NCI-H187 treated with DMSO at 0.1 percent for 48 hours (cell line): ENCODE data around the gene STARD13.

Experiments
- DNase-seq: peaks from one replicate; lab custom pipeline; 2025; lab: John Stamatoyannopoulos, UW

Gene STARD13

DNA sequence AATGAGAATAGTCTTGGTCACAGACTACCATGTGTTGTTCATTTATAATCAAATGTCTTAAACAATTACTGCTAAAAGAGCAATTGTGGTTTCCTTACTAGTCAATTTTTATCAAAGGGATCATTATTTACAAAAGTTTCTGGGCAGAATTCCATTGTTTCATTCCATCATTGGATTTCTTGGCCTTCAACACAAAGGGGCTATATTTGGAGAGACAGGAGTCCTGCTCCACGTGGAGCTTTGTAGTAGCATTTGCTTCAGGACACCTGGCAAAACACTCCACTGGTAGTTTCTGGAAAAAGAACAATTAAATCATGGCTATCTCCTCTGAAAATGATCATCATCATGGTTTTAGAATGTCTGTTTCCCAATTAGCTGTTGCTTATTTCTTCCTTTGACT is 22.3 kb upstream of the STARD13 start:
- no peak for DNase-seq

- no peak for DNase-seq
Measured at GRCh38 chr13:33303855-33304597, 18.5 kb upstream of the STARD13 start.

DNA sequence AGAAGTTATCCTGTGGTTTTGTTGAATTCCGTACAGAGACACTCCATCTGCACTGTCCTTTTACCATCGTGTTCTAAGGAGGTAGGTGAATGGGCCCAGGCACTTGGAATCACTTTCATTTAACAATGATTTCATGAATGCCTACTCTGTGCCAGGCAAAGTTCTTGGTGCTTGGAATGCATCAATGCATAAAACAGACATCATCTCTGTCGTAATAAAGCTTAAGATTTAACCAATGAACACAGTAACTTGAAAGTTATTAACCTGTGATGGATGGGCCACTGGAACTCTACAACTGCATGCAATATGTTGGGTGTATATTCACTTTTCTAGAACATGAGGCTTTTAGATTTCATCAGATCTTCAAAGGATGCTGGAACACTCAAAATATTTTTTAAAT is 14.1 kb upstream of the STARD13 start:
- no peak for DNase-seq

DNA sequence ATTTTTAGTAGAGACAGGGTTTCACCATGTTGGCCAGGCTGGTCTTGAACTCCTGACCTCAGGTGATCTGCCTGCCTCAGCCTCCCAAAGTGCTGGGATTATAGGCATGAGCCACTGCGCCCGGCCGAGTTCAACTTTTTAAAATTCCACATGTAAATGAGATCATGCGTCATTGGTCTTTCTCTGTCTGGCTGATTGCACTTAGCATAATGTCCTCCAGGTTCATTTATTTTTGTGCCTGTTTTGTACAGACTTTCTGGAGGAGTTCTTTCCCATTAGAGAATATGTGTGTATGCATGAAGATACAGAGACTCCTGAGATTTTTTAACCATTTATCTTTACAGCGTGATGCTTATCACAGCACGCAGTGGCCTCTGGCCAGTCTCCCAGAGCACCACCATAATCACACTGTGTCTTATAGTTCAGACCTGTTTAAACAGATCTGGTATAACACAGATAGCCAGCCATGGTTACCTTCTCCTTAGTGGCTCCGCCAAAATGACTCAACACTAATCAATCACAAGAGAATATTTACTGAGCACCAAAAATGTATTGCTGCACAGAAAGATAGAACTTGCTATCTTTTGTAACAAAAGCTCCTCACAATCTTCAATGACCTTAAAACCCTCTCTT is 11.4 kb upstream of the STARD13 start:
- DNase-seq, result no peak

DNA sequence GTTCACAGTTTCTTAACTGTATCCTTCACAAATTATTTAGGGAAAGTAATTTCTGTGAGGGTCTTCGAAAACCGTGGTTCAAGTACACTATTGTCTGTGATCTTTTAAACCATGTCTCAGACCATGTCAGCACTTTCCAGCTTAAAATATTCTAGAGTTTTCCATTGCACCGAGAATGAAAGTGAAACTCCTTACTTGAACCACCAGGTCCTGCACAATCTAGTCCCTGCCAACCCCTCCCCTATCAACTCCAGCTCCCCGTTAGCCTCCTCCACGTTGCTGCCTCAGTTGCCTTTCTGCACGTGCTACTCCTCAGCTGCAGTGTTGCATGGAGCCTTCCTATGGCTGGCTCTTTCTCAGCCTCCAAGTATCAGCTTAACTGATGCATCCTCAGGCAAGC is 7.2 kb upstream of the STARD13 start:
- no peak for DNase-seq

GRCh38 chr13:33290421-33290965 is 4.9 kb upstream of the STARD13 start:
- DNase-seq, result no peak

DNA sequence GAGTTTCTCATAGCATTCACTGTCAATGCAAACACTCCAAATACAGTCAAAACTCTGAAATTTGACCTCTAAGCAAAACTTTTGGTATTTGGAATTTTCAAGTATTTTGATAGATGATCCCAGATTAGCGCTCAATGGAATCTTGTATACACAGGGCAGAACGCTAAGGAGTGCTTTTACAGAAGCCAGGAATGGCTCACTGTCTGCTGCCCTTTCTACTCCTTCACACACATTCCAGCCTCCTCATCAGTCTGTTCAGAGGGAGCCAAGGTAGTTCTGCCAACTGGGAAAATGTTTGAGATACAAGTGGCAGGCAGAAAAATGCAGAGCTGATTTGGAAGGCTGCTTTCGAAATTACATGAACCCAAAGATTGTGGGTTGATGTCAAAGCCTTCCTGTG is 4.4 kb upstream of the STARD13 start:
- no peak for DNase-seq

DNA sequence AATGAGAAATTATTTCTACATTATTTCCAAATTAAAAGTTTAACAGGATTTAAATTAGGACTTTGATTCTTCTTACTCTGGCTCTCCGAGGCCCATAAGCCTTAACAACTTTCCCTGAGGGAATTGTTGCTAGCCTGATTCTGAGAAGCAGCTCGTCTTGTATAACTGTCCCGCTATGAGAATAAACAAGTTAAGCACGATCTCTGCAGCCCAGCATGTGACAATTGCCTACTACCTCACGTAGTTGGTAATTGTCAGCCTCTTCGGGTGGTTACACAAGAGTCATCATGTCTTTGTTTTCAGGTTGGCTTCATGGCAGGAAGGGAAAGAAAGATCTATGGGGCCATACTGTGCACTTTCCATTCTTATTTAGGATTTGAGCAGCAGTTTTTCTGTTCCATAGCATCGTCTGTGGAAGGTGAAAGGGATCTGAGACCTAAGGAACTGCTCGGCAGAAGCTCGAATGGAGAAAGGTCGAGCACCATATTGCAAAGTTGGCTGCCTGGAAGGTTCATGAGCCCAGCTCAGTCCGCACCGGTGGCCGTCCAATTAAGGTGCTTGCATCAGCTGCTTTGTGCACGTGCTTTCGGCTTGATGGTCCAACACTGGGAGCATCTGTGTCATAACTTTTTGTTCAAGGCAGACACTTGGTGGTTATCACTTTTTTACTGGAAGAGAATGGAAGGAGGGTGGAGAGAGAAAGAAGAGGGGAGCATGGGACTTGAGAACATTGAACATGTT is 1.8 kb upstream of the STARD13 start:
- DNase-seq, result no peak

DNA sequence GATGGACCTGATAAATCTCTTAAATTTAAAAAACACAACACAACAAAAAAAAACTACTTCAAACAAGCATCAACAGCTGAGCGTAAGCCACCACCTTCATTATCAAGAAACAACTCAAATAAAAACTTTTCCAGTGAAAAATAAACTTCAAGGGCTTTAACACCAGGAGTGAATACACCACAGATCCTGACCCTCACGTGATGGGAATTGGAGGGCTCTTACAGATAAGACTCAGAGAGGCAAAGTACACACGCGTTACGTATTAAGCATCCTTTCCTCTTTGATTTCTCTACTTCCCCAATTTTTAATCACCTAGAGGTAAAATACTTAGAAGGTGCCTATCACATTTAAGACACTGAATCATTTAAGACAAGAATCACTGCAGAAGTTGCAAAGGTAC is 573 bp upstream of the STARD13 start:
- DNase-seq, result no peak

DNA sequence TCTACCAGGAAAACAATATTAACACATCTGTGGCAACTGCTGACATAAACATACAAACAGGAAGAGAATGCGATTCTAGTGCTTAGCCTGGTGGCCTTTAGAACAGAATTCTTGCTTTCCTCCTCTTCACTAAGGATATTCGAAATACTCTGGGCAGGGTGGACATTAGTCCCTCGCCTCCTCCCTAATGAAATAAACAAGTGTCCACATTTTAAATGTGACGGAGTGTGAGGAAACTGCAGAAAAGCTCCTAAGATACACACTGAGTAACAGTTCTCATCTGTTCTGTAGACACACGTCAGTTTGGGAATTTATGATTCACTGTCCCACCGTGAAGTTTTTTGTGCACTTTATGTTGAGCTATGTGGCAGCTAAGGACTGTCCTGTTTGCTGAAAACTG is 639 bp downstream of the STARD13 start:
- no peak for DNase-seq

DNA sequence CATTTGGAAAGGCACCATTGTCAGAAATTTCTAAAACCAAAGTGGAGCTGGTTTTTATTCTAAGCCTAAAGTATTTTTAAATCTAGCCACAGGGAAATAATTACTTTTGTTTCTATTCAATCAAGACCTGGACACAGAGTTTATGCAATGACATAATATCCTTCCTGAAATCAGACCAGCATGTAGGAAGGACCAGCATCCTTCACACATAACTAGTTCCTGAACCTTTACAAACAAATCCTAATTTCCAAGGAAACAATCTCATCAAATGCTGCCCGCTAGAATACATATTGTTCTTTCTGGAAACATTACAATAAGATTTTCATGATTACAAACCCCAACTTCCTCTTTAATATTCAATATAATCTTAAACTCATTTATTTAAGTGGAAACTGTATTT is 1.5 kb downstream of the STARD13 start:
- no peak for DNase-seq

DNA sequence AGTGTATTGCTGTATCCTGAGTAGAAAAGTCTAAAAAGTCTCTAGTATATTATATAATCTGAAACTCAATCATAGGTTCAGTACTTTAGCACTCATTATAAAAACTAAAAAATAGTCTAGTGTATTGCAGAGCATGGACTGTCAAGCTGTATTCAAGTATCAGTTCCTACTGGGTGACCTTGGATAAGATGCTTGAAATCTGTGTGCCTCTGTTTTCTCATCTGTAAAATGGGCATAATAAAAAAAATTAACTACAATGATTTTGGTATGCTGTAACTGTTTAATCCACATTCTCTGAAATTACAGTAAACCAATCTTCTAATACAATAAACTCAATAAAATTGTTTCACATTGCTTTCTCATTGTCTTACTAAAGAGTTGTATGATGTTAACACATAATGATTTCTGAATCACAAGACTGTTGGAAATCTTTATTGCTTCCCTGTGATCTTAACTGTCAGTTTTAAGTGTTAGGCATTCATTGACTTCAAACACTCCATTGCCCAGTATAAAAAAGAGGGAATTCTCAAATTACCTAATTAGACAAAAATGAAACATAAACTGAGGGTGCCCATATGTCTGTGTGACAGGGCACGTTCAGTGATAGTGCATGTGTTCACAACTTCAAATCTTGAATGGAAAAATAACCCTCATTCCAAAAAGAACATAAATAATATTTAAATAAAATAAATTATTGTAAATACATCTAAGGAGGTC is 2.2 kb downstream of the STARD13 start:
- DNase-seq, result no peak

- DNase-seq, result no peak
Measured at GRCh38 chr13:33281951-33282595, 3.5 kb downstream of the STARD13 start.

DNA sequence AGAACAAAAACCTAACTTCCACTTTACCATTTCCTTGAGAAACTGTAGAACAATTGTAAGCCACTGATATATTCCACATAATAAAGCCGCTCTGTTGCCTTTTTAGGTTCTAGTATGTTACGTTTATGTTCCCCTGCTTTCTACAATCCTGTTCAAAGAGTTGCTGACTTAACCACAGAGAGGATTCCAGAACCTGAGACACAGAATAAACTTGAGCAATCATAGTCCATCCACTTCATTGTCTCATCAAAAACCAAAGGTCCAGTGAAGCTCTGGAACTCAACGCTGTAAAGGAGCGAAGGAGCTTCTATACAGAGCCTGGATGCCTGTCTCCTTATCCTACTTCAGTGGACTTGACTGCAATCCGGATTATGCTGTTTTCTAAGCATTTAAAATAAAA is 4.6 kb downstream of the STARD13 start:
- no peak for DNase-seq

GRCh38 chr13:33280279-33280905 is 5.2 kb downstream of the STARD13 start:
- DNase-seq, result no peak

- DNase-seq, result no peak
Measured at GRCh38 chr13:33279414-33280278, 5.9 kb downstream of the STARD13 start.

DNA sequence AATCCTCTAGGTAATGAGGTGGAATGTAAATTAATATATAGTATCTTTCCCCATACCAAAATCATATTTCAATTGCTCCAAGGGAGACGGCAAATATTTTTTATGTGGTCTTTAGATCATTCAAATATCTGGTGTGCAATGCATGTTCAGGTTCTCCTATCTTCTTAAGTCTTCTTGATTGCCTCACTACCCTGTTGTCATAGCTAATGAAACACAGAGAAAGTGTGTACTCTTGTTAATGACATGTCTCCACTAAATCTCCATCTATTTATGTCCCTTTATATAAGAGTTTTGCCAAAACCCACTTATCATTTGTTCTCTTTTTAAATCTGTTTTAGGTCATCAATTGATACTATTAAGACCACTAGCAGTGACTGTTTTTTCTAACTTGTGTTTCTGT is 6.6 kb downstream of the STARD13 start:
- DNase-seq, result no peak

DNA sequence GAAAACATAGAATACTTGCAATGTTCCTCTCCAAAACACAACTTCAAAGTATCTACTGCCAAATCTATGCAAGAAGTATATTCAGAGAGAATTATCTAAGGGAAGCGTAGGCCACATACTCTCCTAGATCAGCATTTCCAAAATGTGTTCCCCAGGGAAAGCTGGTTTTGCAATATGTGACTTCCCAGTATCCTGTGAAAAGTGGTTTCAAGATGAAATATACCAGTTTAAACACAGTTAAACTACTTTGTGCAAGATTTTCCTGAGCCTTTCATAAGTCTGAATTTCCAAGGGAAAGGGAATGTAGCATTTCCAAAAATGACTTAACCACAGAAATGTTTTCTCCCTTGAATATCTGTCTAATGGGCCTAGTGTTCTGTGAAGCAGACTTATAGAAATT is 7.6 kb downstream of the STARD13 start:
- DNase-seq, result no peak

- no peak for DNase-seq
Measured at GRCh38 chr13:33277037-33277740, 8.4 kb downstream of the STARD13 start.

DNA sequence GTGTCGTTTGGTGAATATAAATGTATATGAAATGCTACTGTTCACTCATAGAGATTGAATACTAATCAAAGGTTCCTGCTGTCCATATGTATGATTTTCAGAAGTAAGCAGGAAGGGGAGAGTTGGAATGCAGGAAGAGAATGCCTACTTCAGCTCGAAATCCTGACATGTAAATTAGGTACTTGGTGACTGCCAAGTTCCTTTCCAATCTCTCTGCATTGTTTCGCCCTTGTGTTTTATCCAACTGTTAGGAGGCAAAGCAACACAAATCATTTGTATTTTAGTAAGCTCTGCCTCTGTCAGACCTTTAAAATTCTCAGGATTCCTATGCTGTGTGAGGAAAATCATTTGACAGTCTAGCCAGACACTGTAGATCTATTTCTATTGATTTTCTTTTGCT is 9.0 kb downstream of the STARD13 start:
- DNase-seq, result no peak
